ENCODE results near the gene OTOG.

The OTOG gene

GRCh38 chr11:17653611-17654010, 106.6 kb downstream of the OTOG start:
- no peak for DNase-seq

GRCh38 chr11:17655682-17656081, 108.6 kb downstream of the OTOG start:
- no peak for DNase-seq

- DNase-seq = no peak
Measured at GRCh38 chr11:17658211-17658610, 111.2 kb downstream of the OTOG start.

- DNase-seq = no peak
Measured at GRCh38 chr11:17668166-17668565, 121.1 kb downstream of the OTOG start.

GRCh38 chr11:17672469-17672868, 125.4 kb downstream of the OTOG start:
- no peak for DNase-seq

- DNase-seq = no peak
Measured at GRCh38 chr11:17673951-17674350, 126.9 kb downstream of the OTOG start.

GRCh38 chr11:17682848-17683247, 135.8 kb downstream of the OTOG start:
- no peak for DNase-seq

GRCh38 chr11:17683377-17684161, 136.5 kb downstream of the OTOG start:
- no peak for DNase-seq

GRCh38 chr11:17684550-17684949, 137.5 kb downstream of the OTOG start:
- no peak for DNase-seq

- no peak for DNase-seq
Measured at GRCh38 chr11:17686231-17686980, 139.3 kb downstream of the OTOG start.

- no peak for DNase-seq
Measured at GRCh38 chr11:17687946-17688670, 141.0 kb downstream of the OTOG start.

- DNase-seq = no peak
Measured at GRCh38 chr11:17691550-17691949, 144.5 kb downstream of the OTOG start.

GRCh38 chr11:17691976-17692375, 144.9 kb downstream of the OTOG start:
- no peak for DNase-seq

GRCh38 chr11:17692931-17693330, 145.9 kb downstream of the OTOG start:
- DNase-seq = no peak

- no peak for DNase-seq
Measured at GRCh38 chr11:17693531-17693930, 146.5 kb downstream of the OTOG start.

GRCh38 chr11:17694494-17695110, 147.5 kb downstream of the OTOG start:
- DNase-seq = no peak

- DNase-seq = no peak
Measured at GRCh38 chr11:17695454-17696441, 148.7 kb downstream of the OTOG start.

GRCh38 chr11:17696741-17697140, 149.7 kb downstream of the OTOG start:
- DNase-seq = no peak
